Medulla oblongata (tissue), 1 donor: Measurements from ENCODE around the gene CPEB3.
A peak's percentile ranks its signal among the peaks of the same experiment; 100 is the strongest.
"Not testable (repeated sequence)": the region's sequence is repeated elsewhere in the genome, so short reads cannot be mapped to it uniquely, and the experiment has no call there.

ENCODE experiments used
- DNase-seq: peaks from one replicate; pipeline ENCODE4 v3.0.0-alpha.2; 2015; ENCODE audit errors: extremely low spot score

CPEB3 gene

DNA sequence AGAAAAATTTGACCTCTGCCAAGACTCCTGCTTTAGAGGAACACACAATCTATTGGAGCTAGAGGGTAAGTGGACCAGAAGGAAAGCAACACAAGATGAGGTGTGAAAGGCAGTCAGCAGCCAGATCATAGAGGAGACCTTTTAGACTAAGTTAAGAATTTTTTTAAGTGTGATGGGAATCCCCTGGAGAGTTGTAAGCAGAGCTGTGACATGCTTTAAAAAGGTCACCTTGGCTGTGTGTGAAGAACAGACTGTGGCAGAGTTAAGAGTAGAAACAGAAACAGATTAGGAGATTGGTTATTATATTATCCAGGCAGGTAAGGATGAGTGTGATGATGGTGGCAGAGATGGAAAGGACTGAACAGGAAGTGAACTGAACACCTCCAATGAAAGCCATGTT, 23.5 kb downstream of the CPEB3 start:
- no peak for DNase-seq

DNA sequence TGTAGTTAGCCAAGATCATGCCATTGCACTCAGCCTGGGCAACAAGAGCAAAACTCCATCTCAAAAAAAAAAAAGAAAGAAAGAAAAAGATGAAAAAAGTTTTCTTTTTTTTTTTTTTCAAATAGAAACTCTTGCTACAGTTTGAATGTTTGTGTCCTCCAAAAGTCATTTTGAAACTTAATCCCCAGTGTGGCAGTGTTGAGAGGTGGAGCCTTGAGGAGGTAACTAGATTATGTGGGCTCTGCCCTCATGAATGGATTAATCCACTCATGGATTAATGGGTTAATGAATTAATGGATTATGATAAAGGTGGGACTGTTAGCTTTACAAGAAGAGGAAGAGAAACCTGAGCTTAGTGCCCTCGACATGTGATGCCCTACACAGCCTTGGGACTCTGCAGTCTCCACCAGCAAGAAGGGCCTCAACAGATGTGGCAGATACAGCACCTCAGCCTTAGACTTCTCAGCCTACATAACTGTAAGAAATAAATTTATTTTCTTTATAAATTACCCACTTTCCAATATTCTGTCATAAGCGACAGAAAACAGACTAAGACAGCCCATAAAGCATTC, 25.1 kb downstream of the CPEB3 start:
- DNase-seq: no peak

- DNase-seq: no peak
Measured at GRCh38 chr10:92264249-92264648, 26.6 kb downstream of the CPEB3 start.

DNA sequence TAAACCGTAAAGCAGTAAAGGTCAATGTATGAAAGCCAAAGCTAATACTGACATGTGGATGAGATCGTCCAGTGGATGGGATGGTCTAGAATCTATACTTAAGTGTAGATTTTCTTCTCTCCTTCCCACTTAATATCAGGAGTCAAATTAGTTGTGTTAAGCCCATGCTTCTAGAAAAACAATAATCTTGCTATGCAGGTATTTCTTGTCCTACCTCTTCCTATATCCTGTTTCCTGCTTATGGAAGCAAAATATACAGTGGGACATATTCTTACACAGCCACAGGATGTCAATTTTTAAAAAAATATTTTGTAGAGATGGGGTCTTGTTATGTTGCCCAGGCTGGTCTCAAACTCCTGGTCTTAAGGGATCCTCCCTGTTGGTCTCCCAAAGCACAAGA, 27.5 kb downstream of the CPEB3 start:
- DNase-seq: no peak

- DNase-seq: no peak
Measured at GRCh38 chr10:92248566-92248965, 42.3 kb downstream of the CPEB3 start.

DNA sequence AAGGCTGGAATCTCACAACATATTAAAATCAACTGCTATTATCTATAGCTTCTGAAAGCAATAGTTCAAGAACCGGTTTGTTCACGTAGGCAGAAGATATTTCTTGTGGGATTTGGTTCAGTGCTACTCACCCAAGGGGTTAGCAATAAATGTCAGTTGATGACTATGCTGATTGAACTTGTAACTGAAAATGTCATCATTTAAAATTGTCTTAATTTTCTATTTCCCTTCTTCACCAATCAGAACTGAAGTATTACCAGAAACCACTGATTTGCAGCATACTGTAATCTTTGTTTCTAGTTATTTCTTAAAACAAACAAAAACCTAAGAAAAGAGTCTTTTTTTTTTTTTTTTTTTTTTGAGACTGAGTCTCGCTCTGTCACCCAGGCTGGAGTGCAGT, 46.1 kb downstream of the CPEB3 start:
- no peak for DNase-seq

- DNase-seq: peak; percentile 89
Measured at GRCh38 chr10:92242910-92243671, 47.8 kb downstream of the CPEB3 start.

- DNase-seq: no peak
Measured at GRCh38 chr10:92242380-92242779, 48.5 kb downstream of the CPEB3 start.

- DNase-seq: peak; percentile 33
Measured at GRCh38 chr10:92241501-92241900, 49.4 kb downstream of the CPEB3 start.

DNA sequence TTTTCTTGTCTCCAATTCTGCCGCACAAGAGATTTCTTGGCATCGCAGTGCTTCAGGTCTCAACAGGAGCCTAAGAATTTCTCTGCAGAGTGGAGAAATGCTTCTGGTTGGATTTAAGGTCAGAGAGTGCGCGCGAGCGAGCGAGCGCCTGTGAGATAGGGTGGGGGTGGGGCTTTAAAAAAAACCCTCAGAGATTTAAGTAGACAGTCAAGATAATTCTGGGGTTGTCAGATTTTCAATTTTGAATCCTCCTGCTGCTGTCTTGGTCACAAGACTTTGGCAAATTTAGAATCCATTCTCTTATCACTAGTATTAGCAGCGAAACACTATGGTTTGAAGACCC, 49.7 kb downstream of the CPEB3 start:
- peak; percentile 67 for DNase-seq

DNA sequence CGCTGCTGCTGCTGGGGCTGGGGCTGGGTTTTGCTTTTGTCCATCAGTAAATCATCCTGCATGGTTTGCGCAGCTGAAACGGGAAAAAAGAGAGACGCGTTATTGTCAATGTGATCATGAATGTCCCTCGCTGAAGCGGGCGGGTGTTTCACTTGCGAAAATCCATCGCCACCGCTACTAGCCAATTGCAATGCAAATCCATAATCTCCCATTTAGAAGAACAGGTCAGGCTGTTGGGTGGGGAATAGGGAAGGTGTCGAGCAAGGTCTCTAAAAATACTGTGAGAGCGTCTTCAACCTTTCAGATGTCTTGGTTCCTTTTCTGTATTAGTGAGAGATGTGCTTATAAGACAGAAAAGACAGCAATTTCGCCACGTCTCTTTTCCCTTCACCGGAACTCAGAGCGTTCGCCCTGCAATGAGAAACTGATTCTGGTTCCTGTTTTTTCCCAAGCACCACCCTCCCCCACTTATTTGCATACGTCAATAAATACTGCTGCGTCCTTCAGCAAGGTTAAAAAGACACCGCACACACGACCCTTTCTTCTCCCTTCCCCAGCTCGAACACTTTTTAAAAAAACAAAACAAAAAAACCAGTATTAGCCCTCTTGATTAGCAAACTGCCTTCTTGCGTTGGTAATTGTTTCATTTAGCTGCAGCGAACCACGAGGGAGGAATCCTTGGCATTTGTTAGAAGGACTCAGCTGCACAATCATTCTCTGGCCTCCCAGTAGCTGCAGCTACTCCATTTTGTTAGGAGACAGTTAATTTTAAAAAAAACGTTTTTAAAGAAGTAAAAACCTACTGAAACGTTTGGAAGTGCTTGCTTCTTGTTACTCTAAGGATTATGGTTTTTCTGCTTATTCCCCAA, 50.4 kb downstream of the CPEB3 start:
- peak; percentile 95 for DNase-seq

DNA sequence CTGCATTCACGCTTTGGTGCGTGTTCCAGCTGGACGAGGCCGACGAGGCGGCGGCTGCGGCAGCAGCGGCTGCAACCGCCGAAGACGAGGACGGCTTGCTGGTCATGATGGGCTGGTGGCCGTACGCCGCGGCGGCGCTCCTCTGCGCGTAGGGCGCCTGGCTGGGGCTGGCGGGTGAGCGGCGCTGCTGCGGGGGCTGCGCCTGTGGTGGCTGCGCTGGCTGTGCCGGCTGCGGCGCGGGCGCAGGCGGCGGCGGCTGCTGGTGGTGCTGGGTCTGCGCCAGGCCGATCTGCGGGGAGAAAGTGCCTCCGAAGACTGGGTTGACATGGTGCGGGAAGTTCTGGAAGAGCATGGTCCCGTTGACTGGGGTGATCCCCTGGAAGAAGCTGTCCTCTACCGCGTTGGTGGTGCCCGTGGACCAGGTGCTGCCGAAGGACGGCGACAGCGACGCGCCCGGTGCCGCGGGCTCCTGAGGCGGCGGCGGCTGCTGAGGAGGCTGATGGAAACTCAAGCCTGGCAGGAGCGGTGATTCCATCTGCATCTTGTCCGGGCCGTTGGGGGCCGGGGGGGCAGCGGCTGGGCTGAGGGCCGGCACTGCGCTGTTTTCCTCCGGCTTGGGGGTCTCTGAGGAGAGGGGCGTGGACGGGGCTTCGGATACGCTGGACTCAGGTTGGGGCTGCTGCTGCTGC, 51.1 kb downstream of the CPEB3 start:
- peak; percentile 51 for DNase-seq

DNA sequence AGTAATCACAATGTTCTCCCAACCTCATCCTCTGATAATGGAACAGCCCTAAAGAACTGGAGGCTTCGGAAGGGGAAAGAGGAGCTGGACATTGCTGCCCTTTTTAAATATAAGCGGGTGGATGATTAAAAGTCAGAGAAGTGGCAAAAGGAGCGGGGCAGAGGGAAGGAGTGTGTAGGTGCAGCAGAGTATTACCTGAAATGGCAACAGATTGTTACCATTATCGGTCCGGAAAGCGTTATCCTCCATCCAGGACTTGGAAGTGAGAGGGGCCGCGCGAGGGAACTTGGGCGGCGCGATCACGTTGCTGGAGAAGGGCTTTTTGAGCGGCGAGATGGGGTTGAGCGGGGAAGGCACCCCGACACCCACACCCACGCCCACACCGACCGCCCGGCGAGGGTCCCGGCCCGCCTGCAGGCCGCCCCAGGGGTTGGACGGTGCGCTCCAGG, 51.7 kb downstream of the CPEB3 start:
- DNase-seq: peak; percentile 37

DNA sequence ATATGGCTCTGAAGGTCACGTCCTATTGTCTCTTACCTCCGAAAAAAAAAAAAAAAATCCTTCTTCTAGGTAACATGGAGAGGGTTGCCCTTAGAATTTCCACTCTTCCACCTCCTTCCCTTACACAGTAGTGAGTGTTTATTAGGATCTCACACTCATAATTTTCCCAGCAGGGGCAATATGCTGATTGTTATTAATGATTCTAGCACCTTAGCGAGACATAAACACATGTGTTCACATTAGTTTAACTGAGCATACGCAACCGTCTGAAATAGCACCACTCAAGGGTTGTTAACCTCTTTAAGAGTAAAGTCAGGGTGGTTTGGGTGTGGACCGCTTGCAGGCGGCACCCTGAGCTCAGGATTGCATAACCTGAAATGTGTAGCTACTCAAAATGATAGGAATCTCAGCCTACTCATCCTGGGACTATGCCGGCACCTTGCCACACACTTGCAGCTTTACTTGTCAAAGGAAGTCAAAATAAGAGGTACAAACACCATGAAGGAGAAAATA, 52.2 kb downstream of the CPEB3 start:
- peak; percentile 38 for DNase-seq

DNA sequence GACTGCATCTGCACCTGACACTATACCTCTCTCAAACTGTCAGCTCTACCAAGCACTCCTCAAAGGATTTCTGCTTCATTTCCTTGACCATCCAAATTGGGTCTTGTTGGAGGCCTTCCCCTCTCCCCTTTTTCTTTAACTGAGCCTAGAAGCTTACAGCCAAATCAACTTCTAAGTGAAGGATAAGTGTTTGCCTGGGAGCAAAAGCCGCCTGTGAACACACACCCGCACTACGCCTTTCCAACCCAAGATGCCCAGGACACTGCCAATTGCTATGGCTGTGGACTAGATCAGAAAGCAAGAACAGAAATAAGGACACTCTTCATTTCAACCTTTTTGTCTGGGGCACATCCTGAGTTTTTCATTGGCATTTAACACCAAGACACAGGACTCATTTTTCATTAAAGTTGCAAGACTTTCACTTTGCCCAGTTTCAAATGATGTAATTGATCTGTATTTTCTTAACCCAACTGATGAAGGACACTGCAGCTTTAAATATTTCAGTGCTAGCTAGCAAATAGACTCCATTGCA, 52.8 kb downstream of the CPEB3 start:
- peak; percentile 37 for DNase-seq

GRCh38 chr10:92231196-92231595, 59.7 kb downstream of the CPEB3 start:
- DNase-seq: no peak

DNA sequence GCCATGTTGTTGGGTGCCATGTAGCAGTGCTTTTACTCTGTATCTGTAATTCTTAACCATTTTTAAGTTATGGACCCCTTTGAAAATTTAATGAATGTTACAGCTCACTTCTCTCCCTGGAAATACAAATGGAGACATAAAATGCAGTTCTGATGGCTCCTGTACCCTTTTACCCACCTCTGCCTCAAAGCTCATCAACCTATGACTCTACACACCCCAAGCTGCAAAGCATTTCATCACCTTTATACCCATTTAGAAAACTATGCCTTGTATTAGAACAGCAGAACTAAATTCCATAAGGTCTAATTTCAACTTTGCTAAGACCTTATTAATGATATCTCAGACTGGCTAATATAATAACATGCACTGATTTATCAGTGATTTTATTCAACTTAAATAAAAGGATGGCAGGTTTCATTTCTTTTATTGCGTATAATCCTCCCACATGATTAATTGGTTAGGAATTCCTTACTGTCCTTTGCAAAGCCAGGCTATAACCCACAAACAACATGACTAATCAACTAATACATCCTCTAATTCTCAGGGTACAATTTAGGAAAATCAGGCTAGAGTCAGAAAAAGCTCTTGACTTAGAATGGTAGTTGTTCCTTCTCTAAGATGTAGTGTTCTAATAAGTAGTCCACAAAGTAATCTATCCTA, 68.1 kb downstream of the CPEB3 start:
- DNase-seq: no peak

GRCh38 chr10:92219559-92219958, 71.3 kb downstream of the CPEB3 start:
- no peak for DNase-seq

GRCh38 chr10:92218569-92218968, 72.3 kb downstream of the CPEB3 start:
- DNase-seq: no peak

DNA sequence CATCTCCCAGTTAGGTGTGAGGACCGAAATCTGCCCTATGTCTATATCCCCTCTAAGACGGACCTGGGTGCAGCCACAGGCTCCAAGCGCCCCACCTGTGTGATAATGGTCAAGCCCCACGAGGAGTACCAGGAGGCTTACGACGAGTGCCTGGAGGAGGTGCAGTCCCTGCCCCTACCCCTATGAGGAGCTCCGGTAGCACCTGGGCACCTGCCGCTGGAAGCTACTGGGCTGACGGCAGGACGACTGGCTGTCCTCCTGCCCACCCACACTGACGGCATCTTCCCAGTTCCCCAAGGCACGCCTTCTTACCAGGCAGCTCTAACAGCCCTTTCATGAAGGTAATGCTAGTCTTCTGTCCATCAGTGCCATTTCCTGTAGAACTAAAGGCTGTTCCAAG, 74.3 kb downstream of the CPEB3 start:
- DNase-seq: not testable (repeated sequence)

GRCh38 chr10:92215222-92215621, 75.7 kb downstream of the CPEB3 start:
- not testable (repeated sequence) for DNase-seq
